LHCN-M2 (cell line): ENCODE data around the gene DUSP2. TPM values are rescaled to one million over a fixed set of nuclear protein-coding genes. Genes with fewer than 3 reads are reported as not detected.
"Not testable (repeated sequence)": the region's sequence is repeated elsewhere in the genome, so short reads cannot be mapped to it uniquely, and the experiment has no call there.

Source experiments
- DNase-seq: peaks from one replicate; pipeline ENCODE4 v3.0.0-alpha.2; 2012; ENCODE audit warnings: low read depth
- total RNA-seq: library from RNA; depleted of rRNA; stranded (reverse); fragments of >200 nt; gene quantifications from 2 replicates; pipeline ENCODE4 v1.2.3, GENCODE V29; 2014

Gene DUSP2
- total RNA-seq, 1 experiment from 2014 or later: 0.23 TPM

DNA sequence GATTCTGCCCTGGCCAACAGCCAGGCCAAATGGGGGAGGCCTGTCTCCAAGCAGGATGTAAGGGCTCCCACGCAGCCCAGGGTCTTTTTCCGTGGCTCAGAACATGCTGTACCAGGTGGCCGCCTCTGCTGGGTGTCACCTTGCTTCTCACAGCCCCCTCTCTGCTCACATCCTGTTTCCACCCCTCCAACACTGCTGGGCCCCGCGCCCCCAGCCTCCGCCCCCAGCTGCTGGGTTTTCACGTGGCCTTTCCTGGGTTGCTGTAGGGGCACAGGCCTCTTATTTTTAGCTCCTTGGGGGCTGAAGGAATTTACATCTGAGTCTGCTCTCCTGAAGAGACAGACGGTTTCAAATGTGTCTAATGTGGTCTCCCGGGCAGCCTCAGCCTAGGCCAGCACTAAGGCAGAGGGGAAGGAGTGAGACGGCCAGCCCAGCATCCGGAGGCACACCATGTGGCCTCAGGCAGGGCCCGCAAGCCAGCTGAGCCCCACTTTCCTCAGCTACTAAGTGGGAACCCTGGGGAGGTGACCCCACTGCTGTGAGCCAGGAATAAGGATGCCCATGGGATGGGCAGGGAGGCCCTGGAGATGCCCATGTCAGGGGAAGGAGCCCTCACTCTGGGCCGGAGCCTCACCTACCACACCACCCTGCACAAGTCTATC is 18.7 kb upstream of the DUSP2 start:
- DNase-seq: no peak

- no peak for DNase-seq
Observed at GRCh38 chr2:96163415-96163767, 18.2 kb upstream of the DUSP2 start.

DNA sequence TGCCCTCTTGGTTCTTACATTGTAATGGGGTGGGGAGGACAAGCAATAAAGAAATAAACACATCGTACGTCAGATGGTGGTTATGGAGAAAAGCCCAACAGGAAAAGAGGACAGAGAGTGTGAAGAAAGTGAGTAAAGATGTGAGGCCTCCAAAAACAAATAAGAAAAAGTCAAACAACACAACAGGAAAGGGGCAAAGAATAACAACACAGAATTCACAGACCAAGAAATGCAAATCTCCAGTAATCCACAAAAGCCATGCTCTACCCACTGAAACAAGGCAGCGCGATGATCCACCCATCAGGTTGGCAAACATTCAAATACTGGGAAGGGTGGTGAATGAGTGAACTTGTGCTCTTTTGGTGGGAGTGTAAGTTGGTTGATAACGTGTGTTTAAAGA is 16.7 kb upstream of the DUSP2 start:
- DNase-seq: no peak

- DNase-seq: not testable (repeated sequence)
Observed at GRCh38 chr2:96160366-96160765, 15.1 kb upstream of the DUSP2 start.

DNA sequence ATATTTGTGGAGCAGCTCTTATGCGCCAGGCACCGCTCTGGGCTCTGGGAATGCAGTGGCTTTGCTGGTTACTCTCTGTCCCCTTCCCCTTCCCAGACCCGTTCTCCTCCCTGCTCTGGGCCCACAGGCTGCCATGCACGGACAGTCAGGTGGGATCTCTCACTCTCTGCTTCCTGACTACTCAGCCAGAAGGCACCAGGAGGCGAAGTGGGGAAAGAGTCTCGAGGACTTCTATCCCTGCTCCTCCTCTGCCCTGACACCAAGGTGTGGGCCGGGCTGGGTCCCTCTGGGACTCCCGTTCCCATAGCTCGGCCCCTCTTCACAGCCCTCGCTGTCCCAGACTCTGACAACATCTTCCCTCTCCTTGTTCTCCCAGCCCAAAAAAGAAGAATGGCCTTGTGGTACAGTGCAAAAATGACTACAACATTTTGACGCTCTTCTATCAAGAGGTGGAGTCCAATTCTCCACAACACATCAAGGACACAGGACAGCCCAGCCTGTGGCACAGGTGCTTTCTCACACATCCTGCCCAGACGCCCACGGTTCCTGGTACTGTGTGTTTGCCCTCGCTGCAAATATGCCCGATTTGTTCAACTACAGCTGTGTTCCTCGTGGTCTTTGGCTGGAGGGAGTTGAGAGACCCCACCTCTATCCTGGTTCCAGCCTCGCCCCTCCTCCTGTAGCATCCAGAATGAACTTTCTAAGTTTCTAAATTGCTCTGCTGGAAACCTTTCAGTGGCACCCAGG is 14.0 kb upstream of the DUSP2 start:
- no peak for DNase-seq

GRCh38 chr2:96158554-96158940 is 13.3 kb upstream of the DUSP2 start:
- DNase-seq: no peak

DNA sequence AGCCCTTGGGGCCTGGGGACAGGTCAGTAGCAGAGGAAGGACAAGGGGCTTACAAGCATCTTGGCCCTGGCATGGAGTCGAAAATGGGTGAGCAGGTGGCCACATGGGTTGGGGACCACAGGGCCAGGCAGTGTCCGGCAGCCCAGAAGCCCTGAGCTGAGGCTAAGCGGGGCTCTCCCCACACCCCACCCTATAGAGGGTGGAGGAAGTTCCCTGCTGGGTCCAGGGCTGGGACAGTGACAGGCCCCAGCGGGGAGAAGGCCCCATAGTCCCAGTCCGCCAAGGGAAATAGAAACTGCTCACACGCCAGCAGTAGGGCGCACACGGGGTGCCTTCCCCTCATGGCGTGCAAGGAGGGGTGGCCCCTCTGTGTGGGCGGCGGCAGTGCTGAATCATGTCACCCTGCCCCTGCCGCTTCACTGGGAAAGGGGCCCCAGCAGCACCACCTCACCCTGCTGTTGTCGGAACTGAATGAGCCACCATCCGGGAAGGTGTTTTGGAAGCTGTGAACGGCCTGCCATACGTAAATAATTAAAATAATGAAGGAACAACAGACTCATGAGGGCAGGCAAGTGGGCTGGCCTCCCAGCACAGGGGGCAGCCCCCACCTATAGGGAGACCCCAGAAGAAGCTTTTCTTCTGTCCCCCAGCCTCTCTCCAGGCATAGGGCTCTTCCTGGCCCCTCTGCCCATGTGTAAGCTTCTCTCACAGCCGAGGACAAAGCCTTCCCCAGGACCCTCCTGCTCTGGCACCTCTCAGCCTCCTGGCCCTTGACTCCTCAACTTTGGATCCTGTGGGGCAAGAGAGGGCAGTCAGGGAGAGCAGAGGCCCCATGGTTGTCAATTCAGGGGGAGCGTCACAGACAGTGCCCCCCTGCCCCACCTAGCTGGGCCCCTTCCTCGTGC is 12.7 kb upstream of the DUSP2 start:
- DNase-seq: no peak

DNA sequence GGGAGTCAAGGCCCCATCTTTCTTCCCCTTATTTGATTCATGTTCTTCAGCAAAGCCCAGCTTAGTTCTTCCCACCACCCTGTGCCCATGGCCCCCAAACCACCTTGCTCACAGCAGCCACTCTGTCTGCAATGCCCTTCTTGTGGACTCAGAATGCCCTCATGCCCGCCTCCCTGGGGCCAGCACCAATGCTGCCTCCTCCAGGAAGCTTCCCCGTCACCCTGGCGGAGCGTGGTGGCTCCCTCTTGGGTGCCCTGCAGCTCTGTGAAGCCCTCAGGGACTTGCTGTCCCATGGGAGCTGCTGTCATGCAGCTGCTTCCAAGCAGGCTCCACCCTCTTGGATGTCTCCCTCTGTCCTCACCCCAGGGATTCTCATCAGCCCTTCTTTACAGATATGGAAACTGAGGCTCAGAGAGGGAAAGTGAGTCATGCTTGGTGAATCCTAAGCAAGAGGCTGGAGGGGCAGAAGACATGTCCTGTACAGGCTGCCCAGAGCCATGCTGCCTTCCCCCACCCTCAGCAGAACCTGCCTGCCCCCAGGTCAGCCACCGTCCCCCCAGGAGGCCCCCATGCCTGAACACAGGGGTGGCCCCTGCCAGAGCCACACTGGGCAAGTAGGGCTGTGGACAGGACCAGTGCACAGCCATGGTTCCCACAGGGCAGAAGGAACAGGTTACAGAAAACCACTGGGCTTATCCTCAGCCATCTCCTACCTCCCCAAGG is 11.8 kb upstream of the DUSP2 start:
- no peak for DNase-seq

DNA sequence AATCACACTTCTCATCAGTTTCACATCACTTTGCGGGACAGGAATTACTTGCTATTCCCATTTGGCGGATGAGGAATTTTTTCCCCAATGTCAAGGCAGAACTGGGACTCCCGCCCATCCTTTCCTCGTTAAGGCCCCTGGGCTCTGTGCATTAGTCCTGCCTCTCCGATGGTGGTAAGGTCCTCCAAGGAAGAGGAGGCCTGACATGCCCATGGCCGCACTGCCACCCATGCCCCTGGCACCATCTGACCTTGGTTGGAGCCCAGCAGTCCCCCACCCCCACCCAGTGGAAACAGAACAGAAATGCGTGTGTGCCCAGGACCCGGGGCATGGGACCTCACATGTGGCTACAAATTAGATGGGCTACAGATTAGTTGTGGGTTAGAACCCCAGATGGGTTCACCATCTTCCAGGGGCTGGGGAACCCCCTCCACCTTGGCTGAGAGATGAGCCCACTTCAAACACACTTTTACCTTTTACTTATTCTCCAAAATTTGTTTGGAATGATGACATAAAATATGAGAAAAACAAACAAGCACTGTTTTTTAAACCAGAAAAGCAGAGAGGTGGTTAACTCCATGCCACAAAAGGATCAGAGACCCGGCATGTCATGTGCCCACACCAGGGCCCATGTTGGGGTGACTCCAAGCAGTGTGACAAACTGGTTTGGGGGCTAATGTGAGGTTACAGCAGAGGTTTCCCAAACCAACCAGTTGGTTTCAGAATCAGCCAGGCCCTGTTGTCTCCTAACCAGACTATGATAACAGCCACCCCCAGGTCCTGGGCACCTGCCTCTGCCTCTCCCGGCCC is 11.0 kb upstream of the DUSP2 start:
- no peak for DNase-seq

GRCh38 chr2:96154506-96155380 is 9.5 kb upstream of the DUSP2 start:
- no peak for DNase-seq

- DNase-seq: no peak
Observed at GRCh38 chr2:96153991-96154431, 8.8 kb upstream of the DUSP2 start.

GRCh38 chr2:96153291-96153713 is 8.1 kb upstream of the DUSP2 start:
- no peak for DNase-seq

DNA sequence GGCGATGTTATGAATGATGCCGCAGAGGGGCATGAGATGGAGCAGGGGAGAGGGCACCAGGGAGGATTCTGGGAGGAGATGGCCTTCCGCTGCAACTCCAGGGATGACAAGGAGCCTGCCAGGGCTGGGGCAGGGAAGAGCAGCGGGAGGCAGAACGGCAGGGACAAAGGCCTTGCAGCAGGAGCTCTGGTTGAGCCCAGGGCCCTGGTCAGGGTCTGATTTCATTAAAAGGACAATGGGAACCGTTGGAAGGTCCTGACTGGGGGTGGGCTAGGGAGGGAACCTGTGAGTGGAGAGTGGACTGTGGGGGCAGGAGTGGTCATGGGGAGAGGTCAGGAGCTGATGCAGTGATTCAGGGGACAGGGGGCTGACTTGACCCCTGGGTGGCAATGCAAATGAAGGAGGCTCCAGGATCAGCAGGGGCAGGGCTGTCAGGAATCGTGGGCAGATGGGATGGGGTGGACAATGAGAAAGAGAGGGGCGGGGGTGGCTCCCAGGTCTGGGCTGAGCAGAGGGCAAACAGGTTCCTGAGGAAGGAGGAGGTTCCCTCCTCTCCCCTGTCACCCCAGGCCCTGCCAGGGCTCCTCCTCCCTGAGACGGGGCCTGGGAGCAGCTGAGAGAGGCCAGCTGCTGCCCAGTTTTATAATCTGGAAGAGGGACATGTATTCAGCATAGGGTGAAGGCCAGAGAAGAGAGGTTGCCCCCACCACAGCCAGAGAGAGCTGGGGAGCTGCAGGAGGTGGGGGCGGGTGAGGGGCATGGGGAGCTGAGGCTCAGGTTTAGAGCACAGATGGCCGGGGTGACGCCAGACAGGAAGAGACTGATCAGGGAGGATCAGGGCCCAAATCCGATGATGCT is 7.3 kb upstream of the DUSP2 start:
- DNase-seq: no peak

DNA sequence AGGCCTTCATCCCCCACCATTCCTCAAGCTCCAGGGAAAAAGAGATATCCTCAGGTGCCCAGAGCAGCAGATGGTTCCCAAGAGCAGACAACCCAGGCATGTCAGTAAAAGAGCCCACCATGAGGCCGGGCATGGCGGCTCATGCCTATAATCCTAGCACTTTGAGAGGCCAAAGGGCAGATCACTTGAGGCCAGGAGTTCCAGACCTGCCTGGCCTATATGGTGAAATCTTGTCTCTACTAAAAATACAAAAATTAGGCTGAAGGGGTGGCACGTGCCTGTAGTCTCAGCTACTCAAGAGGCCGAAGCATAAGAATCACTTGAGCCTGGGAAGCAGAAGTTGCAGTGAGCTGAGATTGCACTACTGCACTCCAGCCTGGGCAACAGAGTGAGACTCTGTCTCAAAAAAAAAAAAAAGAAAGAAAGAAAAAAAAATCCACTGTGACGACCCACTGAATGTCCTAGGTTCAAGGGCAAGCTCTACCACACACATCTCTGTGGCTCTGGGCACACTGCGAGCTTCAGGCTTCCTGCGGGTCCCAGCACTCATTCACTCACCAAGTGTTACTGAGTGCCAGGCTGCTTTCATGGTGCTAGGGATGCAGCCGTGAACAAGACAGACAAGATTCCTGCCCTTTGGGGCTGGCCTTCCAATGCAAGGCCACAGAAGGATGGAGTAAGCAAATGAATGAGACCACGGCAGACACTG is 6.5 kb upstream of the DUSP2 start:
- no peak for DNase-seq

DNA sequence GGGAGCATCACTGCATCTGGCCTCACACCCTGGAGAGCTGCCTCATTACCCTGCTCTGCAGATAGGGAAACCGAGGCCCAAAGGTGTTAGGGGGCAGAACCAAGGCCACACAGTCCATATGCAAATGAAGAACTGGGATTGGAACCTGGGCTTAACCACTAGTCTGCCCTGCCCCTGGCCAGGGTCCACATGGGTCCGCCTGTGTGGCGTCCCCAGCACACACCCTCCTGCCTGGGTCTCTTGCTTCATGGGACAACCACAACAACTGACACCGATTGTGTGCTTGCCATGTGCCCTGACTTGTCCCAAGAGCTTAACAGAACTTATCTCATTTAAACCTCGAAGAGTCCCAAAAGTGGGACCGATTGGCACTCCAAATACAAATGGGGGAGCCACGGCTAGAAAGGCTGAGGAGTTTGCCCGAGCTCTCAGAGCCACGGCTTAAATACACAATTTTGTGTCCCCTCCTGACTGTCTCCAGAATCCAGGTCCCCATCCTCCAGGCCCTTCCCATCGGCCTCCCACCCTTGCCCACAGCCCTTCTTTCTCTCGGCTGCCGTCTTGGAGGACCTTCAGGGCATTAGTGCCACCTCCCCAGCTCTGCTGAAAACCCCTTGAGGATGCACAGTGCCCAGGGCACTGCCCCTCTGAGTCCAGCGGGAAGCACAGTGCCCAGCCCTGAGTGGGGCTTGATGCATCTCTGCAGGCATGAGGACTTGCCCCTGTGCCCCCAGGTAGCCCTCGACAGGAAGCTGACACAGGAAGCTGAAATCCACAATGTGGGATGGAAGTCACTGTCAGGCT is 5.8 kb upstream of the DUSP2 start:
- no peak for DNase-seq

DNA sequence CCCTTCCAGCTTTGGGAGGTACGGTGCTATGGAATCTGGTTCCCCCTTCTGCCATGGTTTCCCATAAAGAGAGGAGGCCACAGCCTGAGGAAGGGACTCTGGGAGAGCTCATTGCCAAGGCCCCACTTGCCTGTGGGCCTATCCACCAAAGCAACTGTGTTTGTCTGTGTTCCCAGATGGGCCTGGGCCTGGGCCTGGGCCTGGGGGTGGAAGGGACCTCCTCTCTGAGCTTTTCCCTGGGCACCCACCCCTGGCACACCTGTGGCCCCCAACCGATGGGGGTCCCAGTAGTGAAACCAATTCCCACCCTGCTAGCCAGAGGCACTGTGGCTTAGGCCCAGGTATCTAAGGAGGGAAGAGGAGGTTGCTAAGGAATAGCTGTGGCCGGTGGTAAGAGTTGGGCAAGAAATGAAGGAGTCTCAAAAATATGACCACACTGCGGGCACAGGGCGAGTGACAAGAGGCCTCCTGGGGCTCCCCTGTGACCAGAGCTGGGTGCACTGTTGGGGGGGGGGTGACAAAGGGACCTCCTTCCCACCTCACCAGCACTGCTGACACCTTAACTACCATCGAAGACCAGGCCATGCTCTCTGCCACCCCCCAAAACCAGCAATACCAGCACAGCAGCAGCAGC is 4.9 kb upstream of the DUSP2 start:
- no peak for DNase-seq
